K562 (cell line): ENCODE results near the gene MAPK13. TPM values are rescaled to one million over a fixed set of nuclear protein-coding genes. Genes with fewer than 3 reads are reported as not detected.

Source experiments
- ATAC-seq: fragments of 200-7000 bp; cut with Tn5 transposase; 3 replicates; pipeline ENCODE4 v1.9.1; 2020; ENCODE audit warnings: moderate library complexity
- BruUV-seq: library from RNA; stranded (reverse); fragments of 400-500 nt; replicated peaks from 2 replicates; lab custom pipeline; 2021; lab: Mats Ljungman, UMichigan
- CTCF ChIA-PET: fragments of 300-600 bp; formaldehyde crosslinking; extraction: SDS; loops from one replicate; lab custom pipeline; 2021; ENCODE audit warnings: low intra/inter-chr PET ratio; lab: Yijun Ruan, JAX
- POLR2A ChIA-PET: fragments of 300-600, 350-650 bp; sonication (Branson Sonifier 250); formaldehyde crosslinking; extraction: SDS; loops from one replicate; lab custom pipeline; 2021; ENCODE audit warnings: antibody characterized with exemption, inconsistent platforms; lab: Yijun Ruan, JAX
- DNase-seq, 4 experiments: peaks; one replicate each; pipeline versions ENCODE4 v3.0.0 to v3.0.0-alpha.2; 2011 to 2018; ENCODE audit warnings: low spot score in 3 of 4, mixed read lengths in 3 of 4; ENCODE audit errors: extremely low read depth in 1 of 4
- FAIRE-seq: peaks from 2 replicates; lab custom pipeline; 2011; peaks lifted over from hg19 to GRCh38; lab: Jason Lieb, UNC
- H2AFZ ChIP-seq: 2 replicates; pipeline ENCODE4 v1.6.0; 2011; ENCODE audit warnings: low read depth, low read length, control low read depth, inconsistent platforms
- H3K27ac ChIP-seq: fragments of 200-600 bp; 3 replicates; pipeline ENCODE4 v1.8.0; 2011; ENCODE audit warnings: low read depth, mild to moderate bottlenecking, control low read depth, inconsistent platforms, low read length, moderate library complexity, mixed read lengths; ENCODE audit errors: extremely low read depth
- H3K27me3 ChIP-seq, 2 experiments: fragments of 300-600 bp in 1 of 2; 2 replicates in 1 of 2; 3 replicates in 1 of 2; pipeline versions ENCODE4 v1.6.0 to v1.8.0; 2011; ENCODE audit warnings: inconsistent platforms in 2 of 2, low read length in 2 of 2, mild to moderate bottlenecking in 1 of 2, mixed read lengths in 1 of 2, moderate library complexity in 1 of 2; ENCODE audit not compliant: control insufficient read depth in 2 of 2, insufficient read depth in 2 of 2
- H3K36me3 ChIP-seq: fragments of 300-600 bp; 3 replicates; pipeline ENCODE4 v1.8.0; 2011; ENCODE audit warnings: mild to moderate bottlenecking, low read length, inconsistent platforms; ENCODE audit not compliant: control insufficient read depth, insufficient read depth
- H3K4me1 ChIP-seq, 2 experiments: fragments of 200-600 bp in 1 of 2; replicated peaks in 1 of 2; 2 replicates in 1 of 2; 3 replicates in 1 of 2; pipeline versions ENCODE4 v1.5.1 to v1.8.0; 2011; ENCODE audit warnings: inconsistent platforms in 2 of 2, low read length in 2 of 2, mild to moderate bottlenecking in 1 of 2, mixed read lengths in 1 of 2, moderate library complexity in 1 of 2; ENCODE audit not compliant: control insufficient read depth in 2 of 2, insufficient read depth in 2 of 2
- H3K4me2 ChIP-seq: 2 replicates; pipeline ENCODE4 v1.6.1; 2011; ENCODE audit warnings: low read length, control low read depth, inconsistent platforms, mixed read lengths; ENCODE audit not compliant: insufficient read depth
- H3K4me3 ChIP-seq: fragments of 200-600 bp; sonication (generic), shearing (Covaris generic); 2 replicates; pipeline ENCODE4 v1.5.1; 2016; ENCODE audit warnings: control low read depth, inconsistent platforms
- H3K79me2 ChIP-seq: fragments of 200-600 bp; 3 replicates; pipeline ENCODE4 v1.8.0; 2011; ENCODE audit warnings: low read length, inconsistent platforms; ENCODE audit not compliant: control insufficient read depth, insufficient read depth
- H3K9ac ChIP-seq, 2 experiments: 2 replicates each; pipeline versions ENCODE4 v1.6.0 to v1.6.1; 2011; ENCODE audit warnings: low read depth in 2 of 2, low read length in 2 of 2, control low read depth in 1 of 2, inconsistent platforms in 1 of 2, mild to moderate bottlenecking in 1 of 2, mixed read lengths in 1 of 2; ENCODE audit not compliant: insufficient read depth in 1 of 2
- H3K9me1 ChIP-seq: one replicate; pipeline ENCODE4 v1.6.0; 2011; ENCODE audit warnings: inconsistent platforms, mild to moderate bottlenecking, low read length, moderate library complexity; ENCODE audit not compliant: control insufficient read depth, insufficient read depth
- H3K9me3 ChIP-seq: replicated peaks from 2 replicates; pipeline ENCODE4 v1.5.1; 2011; ENCODE audit warnings: low read depth, low read length, inconsistent platforms; ENCODE audit not compliant: control insufficient read depth, insufficient read depth
- H4K20me1 ChIP-seq: replicated peaks from 2 replicates; pipeline ENCODE4 v1.6.1; 2011; ENCODE audit warnings: low read length, inconsistent platforms, mixed read lengths; ENCODE audit not compliant: control insufficient read depth, insufficient read depth
- BRCA1 ChIP-seq, 2 experiments: fragments of 450-650 bp in 1 of 2; sonication (generic) in 1 of 2; formaldehyde crosslinking in 1 of 2; IDR thresholded peaks; 2 replicates each; pipeline versions ENCODE4 v1.5.0 to v1.6.1; 2017 to 2020; ENCODE audit warnings: mild to moderate bottlenecking in 1 of 2, missing genetic modification reagents in 1 of 2
- DPF2 ChIP-seq: fragments of 450-650 bp; IDR thresholded peaks from 2 replicates; pipeline ENCODE4 v1.6.1; 2016
- EZH2 ChIP-seq: IDR thresholded peaks from 2 replicates; pipeline ENCODE4 v1.6.1; 2012; ENCODE audit warnings: low read depth, mild to moderate bottlenecking, inconsistent platforms, low read length, borderline replicate concordance
- L3MBTL2 ChIP-seq: fragments of 450-650 bp; IDR thresholded peaks from 2 replicates; pipeline ENCODE4 v1.6.1; 2016; ENCODE audit warnings: mild to moderate bottlenecking, moderate library complexity
- LCOR ChIP-seq: sonication (generic); formaldehyde crosslinking; IDR thresholded peaks from 2 replicates; pipeline ENCODE4 v1.8.0; 2022; ENCODE audit warnings: mild to moderate bottlenecking, missing genetic modification reagents
- MEF2D ChIP-seq: conservative IDR thresholded peaks from 2 replicates; pipeline ENCODE4 v1.6.1; 2016; ENCODE audit warnings: low read depth, missing genetic modification characterization, missing compliant biosample characterization
- POLR2A ChIP-seq: fragments of 450-650 bp; conservative IDR thresholded peaks from 2 replicates; pipeline ENCODE4 v1.6.1; 2016
- RCOR1 ChIP-seq, 2 experiments: IDR thresholded peaks; 2 replicates each; pipeline ENCODE4 v1.6.1; 2012; ENCODE audit warnings: low read depth in 2 of 2, low read length in 2 of 2, borderline replicate concordance in 1 of 2, improper control_type of control experiment in 1 of 2
- SMAD2 ChIP-seq: fragments of 150-350 bp; IDR thresholded peaks from 2 replicates; pipeline ENCODE4 v1.6.1; 2014; ENCODE audit warnings: low read depth, mild to moderate bottlenecking, low read length
- STAT5B ChIP-seq: fragments of 250-450 bp; sonication (Bioruptor Pico); IDR thresholded peaks from 2 replicates; pipeline ENCODE4 v1.8.0; 2021; ENCODE audit warnings: mild to moderate bottlenecking, inconsistent platforms
- TFAM ChIP-seq: fragments of 250-450 bp; sonication (Bioruptor Pico); conservative IDR thresholded peaks from 2 replicates; pipeline ENCODE4 v1.5.0; 2021; ENCODE audit warnings: mild to moderate bottlenecking, moderate library complexity
- ZNF282 ChIP-seq: sonication (generic); formaldehyde crosslinking; IDR thresholded peaks from 2 replicates; pipeline ENCODE4 v1.8.1; 2023; ENCODE audit warnings: missing genetic modification reagents
- ZNF324 ChIP-seq: fragments of 250-450 bp; sonication (Bioruptor Pico); IDR thresholded peaks from 2 replicates; pipeline ENCODE4 v1.4.0; 2020; ENCODE audit warnings: mild to moderate bottlenecking
- WGBS: fragments of 100-300 bp; shearing (Covaris generic); methylation state at CpG from one replicate; pipeline ENCODE4 v1.1.6; 2016; ENCODE audit warnings: low coverage, mixed read lengths; ENCODE audit not compliant: insufficient coverage; ENCODE audit errors: missing lambda C conversion rate; 5-methylcytosine and 5-hydroxymethylcytosine counted together
- in situ Hi-C: fragments of 300-500 bp; cut with MboI; formaldehyde crosslinking; loops from 4 replicates; pipeline ENCODE4 v1.15.0; 2018; ENCODE audit warnings: inconsistent platforms, mixed read lengths
- intact Hi-C: fragments of 100-400 bp; cut with micrococcal nuclease; formaldehyde crosslinking; loops from 2 replicates; pipeline ENCODE4 v1.14.2; 2022
- polyA plus RNA-seq, 8 experiments: library from polyadenylated mRNA; depleted of rRNA in 4 of 8; stranded (reverse) in 5 of 8; unstranded in 3 of 8; fragments of >200 nt; fragmentation: Nextera tagmentation in 2 of 8; fragmentation: Illumina TruSeq in 1 of 8; extraction: Ambion mirVana in 2 of 8; extraction: Trizol in 1 of 8; gene quantifications; 2 replicates each; pipeline versions ENCODE4 v1.2.1 to v1.2.3, GENCODE V29; 2011 to 2014; ENCODE audit warnings: inconsistent platforms in 1 of 8, missing spikeins in 1 of 8
- total RNA-seq, 7 experiments: library from RNA; depleted of rRNA in 6 of 7; stranded (reverse); fragments of >200 nt in 6 of 7; fragmentation: Illumina TruSeq in 2 of 7; extraction: Trizol in 2 of 7; gene quantifications; 2 replicates each; pipeline versions ENCODE4 v1.2.1 to v1.2.3, GENCODE V29; 2011 to 2021; ENCODE audit warnings: low replicate concordance in 1 of 7
- TF ChIP-seq, protein P1 (sequence below), 2 experiments: IDR thresholded peaks in 1 of 2; conservative IDR thresholded peaks in 1 of 2; 2 replicates each; pipeline ENCODE4 v1.6.1; 2016; ENCODE audit warnings: low read depth in 2 of 2, mild to moderate bottlenecking in 1 of 2, missing compliant biosample characterization in 1 of 2, missing genetic modification characterization in 1 of 2, moderate library complexity in 1 of 2
- TF ChIP-seq, protein P2 (sequence below): fragments of 450-650 bp; IDR thresholded peaks from 2 replicates; pipeline ENCODE4 v1.6.1; 2016; ENCODE audit warnings: mild to moderate bottlenecking
- TF ChIP-seq, protein P3 (sequence below): sonication (generic); formaldehyde crosslinking; IDR thresholded peaks from 2 replicates; pipeline ENCODE4 v1.8.0; 2022; ENCODE audit warnings: mild to moderate bottlenecking, low read depth, missing genetic modification reagents

MAPK13 gene
- total and polyA plus RNA-seq, 9 of the 15 experiments (the other 6 are each of a cell fraction or from before 2014, with no cell fraction given) = 0.03 to 2.3 (median 0.48) TPM; not detected in 1

DNA sequence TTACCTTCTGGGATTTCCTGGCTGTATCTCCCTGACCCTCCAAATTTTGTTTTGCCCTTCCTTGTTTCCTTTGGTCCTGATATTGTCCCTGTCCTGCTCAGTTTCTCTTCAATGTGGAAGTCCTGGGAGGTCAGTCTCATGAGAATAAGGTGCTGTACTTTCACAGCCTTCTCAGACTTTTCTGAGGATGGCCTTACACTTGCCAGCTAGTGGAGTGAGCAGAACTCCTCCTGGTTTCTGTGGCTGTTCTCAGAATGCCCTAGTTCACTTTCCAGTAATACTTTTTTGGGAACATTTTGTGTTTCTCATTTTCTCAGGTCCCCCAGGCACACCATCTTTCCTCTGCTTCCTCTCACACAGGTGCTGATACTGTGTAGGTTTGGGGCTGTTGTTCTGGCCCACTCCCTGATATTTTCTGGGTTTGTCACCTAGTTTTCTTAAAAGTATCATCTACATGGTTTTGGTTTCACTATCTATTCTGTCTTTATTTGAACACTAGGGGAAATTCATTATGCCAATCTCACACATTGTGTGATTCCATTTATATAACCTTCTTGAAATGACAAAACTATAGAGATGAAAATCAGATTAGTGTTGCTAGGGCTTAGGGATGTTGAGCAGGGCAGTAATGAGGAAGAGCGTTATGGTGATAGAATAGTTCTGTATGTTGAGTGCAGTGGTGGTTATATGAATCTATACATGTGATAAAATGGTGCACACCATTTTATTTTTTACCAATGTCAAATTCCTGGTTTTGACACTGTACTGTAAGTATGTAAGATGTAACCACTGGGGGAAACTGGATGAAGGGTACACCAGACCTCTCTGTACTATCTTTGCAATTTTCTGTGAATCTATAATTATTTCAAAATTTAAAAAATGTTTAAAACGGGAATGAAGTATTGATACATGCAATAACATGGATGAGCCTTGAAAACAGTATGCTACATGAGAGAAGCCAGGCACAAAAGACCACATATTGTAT, 39.0 kb downstream of the MAPK13 start:
- ChIA-PET CTCF (no interaction called here), POLR2A (no interaction called here)
- H3K27ac ChIP-seq = no peak overlapping the region
- no peaks in the 10 kb centered on the region for H3K36me3 ChIP-seq
- no TSS peak for BruUV-seq
- H3K27me3 ChIP-seq = no peaks in the 10 kb centered on the region; a peak in 1 of 5 replicates
- H4K20me1 ChIP-seq = no peaks in the 10 kb centered on the region
- in situ Hi-C loops = no loop called here
- no peaks in the 10 kb centered on the region for H3K9me1 ChIP-seq
- no peak for ATAC-seq
- no peaks in the 10 kb centered on the region for H3K9me3 ChIP-seq
- no peak overlapping the region for H2AFZ ChIP-seq
- H3K4me1 ChIP-seq = no peaks in the 10 kb centered on the region
- no peak overlapping the region for H3K9ac ChIP-seq
- H3K4me2 ChIP-seq = no peak overlapping the region
- FAIRE-seq = no peak
- WGBS = 10% methylated on average over 2 of the region's 2 CpGs
- intact Hi-C loops = no loop called here
- H3K4me3 ChIP-seq = no peak overlapping the region
- DNase-seq = no peak
- H3K79me2 ChIP-seq = no peaks in the 10 kb centered on the region
- no peak for TF ChIP-seq BRCA1 (IDR thresholded peaks at IDR 0.05)
- TF ChIP-seq BRCA1 (CRISPR knock-in tag; IDR thresholded peaks at IDR 0.05) = no peak
- TF ChIP-seq EZH2 = no peak
- TF ChIP-seq, protein P1, sequence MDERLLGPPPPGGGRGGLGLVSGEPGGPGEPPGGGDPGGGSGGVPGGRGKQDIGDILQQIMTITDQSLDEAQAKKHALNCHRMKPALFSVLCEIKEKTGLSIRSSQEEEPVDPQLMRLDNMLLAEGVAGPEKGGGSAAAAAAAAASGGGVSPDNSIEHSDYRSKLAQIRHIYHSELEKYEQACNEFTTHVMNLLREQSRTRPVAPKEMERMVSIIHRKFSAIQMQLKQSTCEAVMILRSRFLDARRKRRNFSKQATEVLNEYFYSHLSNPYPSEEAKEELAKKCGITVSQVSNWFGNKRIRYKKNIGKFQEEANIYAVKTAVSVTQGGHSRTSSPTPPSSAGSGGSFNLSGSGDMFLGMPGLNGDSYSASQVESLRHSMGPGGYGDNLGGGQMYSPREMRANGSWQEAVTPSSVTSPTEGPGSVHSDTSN (CRISPR knock-in tag; IDR thresholded peaks at IDR 0.05; ENCODE audit: low read depth) = no peak
- TF ChIP-seq, protein P1 (tag; conservative IDR thresholded peaks at IDR 0.05; ENCODE audit: low read depth) = no peak
- TF ChIP-seq DPF2 = no peak
- TF ChIP-seq TFAM (CRISPR knock-in tag) = no peak
- TF ChIP-seq LCOR (CRISPR knock-in tag) = no peak
- TF ChIP-seq, protein P2, sequence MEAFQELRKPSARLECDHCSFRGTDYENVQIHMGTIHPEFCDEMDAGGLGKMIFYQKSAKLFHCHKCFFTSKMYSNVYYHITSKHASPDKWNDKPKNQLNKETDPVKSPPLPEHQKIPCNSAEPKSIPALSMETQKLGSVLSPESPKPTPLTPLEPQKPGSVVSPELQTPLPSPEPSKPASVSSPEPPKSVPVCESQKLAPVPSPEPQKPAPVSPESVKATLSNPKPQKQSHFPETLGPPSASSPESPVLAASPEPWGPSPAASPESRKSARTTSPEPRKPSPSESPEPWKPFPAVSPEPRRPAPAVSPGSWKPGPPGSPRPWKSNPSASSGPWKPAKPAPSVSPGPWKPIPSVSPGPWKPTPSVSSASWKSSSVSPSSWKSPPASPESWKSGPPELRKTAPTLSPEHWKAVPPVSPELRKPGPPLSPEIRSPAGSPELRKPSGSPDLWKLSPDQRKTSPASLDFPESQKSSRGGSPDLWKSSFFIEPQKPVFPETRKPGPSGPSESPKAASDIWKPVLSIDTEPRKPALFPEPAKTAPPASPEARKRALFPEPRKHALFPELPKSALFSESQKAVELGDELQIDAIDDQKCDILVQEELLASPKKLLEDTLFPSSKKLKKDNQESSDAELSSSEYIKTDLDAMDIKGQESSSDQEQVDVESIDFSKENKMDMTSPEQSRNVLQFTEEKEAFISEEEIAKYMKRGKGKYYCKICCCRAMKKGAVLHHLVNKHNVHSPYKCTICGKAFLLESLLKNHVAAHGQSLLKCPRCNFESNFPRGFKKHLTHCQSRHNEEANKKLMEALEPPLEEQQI = no peak
- TF ChIP-seq, protein P3, sequence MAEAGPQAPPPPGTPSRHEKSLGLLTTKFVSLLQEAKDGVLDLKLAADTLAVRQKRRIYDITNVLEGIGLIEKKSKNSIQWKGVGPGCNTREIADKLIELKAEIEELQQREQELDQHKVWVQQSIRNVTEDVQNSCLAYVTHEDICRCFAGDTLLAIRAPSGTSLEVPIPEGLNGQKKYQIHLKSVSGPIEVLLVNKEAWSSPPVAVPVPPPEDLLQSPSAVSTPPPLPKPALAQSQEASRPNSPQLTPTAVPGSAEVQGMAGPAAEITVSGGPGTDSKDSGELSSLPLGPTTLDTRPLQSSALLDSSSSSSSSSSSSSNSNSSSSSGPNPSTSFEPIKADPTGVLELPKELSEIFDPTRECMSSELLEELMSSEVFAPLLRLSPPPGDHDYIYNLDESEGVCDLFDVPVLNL (CRISPR knock-in tag) = no peak
- no peak for TF ChIP-seq STAT5B (CRISPR knock-in tag)
- TF ChIP-seq ZNF324 (CRISPR knock-in tag) = no peak
- TF ChIP-seq ZNF282 (CRISPR knock-in tag) = no peak
- no peak for TF ChIP-seq RCOR1 (IDR thresholded peaks at IDR 0.05; ENCODE audit: borderline replicate concordance in 1 of 2, low read depth in 2 of 2, low read length in 2 of 2)
- no peak for TF ChIP-seq SMAD2
- TF ChIP-seq MEF2D (tag) = no peak
- TF ChIP-seq L3MBTL2 = no peak
- no peak for TF ChIP-seq POLR2A
